Kasumi-1 (cell line): ENCODE results near the gene ANKRD33B.
"Not testable (repeated sequence)": the region's sequence is repeated elsewhere in the genome, so short reads cannot be mapped to it uniquely, and the experiment has no call there.

Source experiments
- DNase-seq, 2 experiments: peaks; one replicate each; lab custom pipeline; 2025; lab: John Stamatoyannopoulos, UW

The ANKRD33B gene

GRCh38 chr5:10559151-10559550 is 4.7 kb upstream of the ANKRD33B start:
- no peak for DNase-seq

- DNase-seq: no peak
Observed at GRCh38 chr5:10559871-10560270, 4.0 kb upstream of the ANKRD33B start.

- peak; percentile 31 to 39 for DNase-seq
Observed at GRCh38 chr5:10562201-10563109, 1.4 kb upstream of the ANKRD33B start.

GRCh38 chr5:10563110-10563944 is 543 bp upstream of the ANKRD33B start:
- DNase-seq: peak in 1 of 2 experiments; percentile 29

- DNase-seq: no peak
Observed at GRCh38 chr5:10564838-10565784, 1.2 kb downstream of the ANKRD33B start.

GRCh38 chr5:10565785-10566542 is 2.1 kb downstream of the ANKRD33B start:
- no peak for DNase-seq

GRCh38 chr5:10566543-10567068 is 2.7 kb downstream of the ANKRD33B start:
- no peak for DNase-seq

GRCh38 chr5:10567121-10567591 is 3.3 kb downstream of the ANKRD33B start:
- DNase-seq: no peak

GRCh38 chr5:10567781-10568321 is 4.0 kb downstream of the ANKRD33B start:
- no peak for DNase-seq

GRCh38 chr5:10570540-10570939 is 6.7 kb downstream of the ANKRD33B start:
- DNase-seq: not testable (repeated sequence)

GRCh38 chr5:10572451-10572850 is 8.6 kb downstream of the ANKRD33B start:
- no peak for DNase-seq

GRCh38 chr5:10573487-10574145 is 9.7 kb downstream of the ANKRD33B start:
- DNase-seq: no peak

GRCh38 chr5:10574879-10575278 is 11.0 kb downstream of the ANKRD33B start:
- DNase-seq: not testable (repeated sequence)

GRCh38 chr5:10576121-10576789 is 12.4 kb downstream of the ANKRD33B start:
- peak; percentile 12 to 39 for DNase-seq

- DNase-seq: no peak
Observed at GRCh38 chr5:10576790-10577189, 12.9 kb downstream of the ANKRD33B start.

GRCh38 chr5:10577371-10578292 is 13.8 kb downstream of the ANKRD33B start:
- no peak for DNase-seq

GRCh38 chr5:10578293-10578665 is 14.4 kb downstream of the ANKRD33B start:
- DNase-seq: no peak

GRCh38 chr5:10578869-10579268 is 15.0 kb downstream of the ANKRD33B start:
- DNase-seq: no peak
